Ascending aorta (tissue), 2 donors: Measurements from ENCODE around the gene FLCN. TPM values are rescaled to one million over a fixed set of nuclear protein-coding genes. Genes with fewer than 3 reads are reported as not detected.
A peak's percentile ranks its signal among the peaks of the same experiment; 100 is the strongest.

Experiments used
- DNase-seq, 2 donors: peaks; one replicate each; pipeline ENCODE4 v3.0.0-alpha.2; 2019; ENCODE audit warnings: low spot score in 2 of 2
- H3K27ac ChIP-seq, 2 donors: fragments of 200-600 bp; sonication (generic); one replicate each; pipeline ENCODE4 v1.5.1; 2016 to 2017; ENCODE audit warnings: mild to moderate bottlenecking in 1 of 2
- H3K27me3 ChIP-seq: fragments of 200-600 bp; sonication (generic); one replicate; pipeline ENCODE4 v1.5.1; 2017
- H3K36me3 ChIP-seq, 2 donors: fragments of 200-600 bp; sonication (generic); one replicate each; pipeline ENCODE4 v1.5.1; 2016
- H3K4me1 ChIP-seq, 2 donors: fragments of 200-600 bp; sonication (generic); one replicate each; pipeline ENCODE4 v1.5.1; 2016 to 2017; ENCODE audit warnings: mild to moderate bottlenecking in 1 of 2
- H3K4me3 ChIP-seq, 2 donors: fragments of 200-600 bp; sonication (generic); one replicate each; pipeline ENCODE4 v1.5.1; 2016 to 2017; ENCODE audit warnings: mild to moderate bottlenecking in 1 of 2
- H3K9me3 ChIP-seq, 2 donors: fragments of 200-600 bp; sonication (generic); one replicate each; pipeline ENCODE4 v1.5.1; 2016
- intact Hi-C: fragments of 100-400 bp; cut with DNase I; formaldehyde crosslinking; loops from one replicate; pipeline ENCODE4 v1.15.1; 2023
- total RNA-seq: library from RNA; depleted of rRNA; stranded (reverse); fragments of >200 nt; gene quantifications from one replicate; pipeline ENCODE4 v1.1.0, GENCODE V29; 2016
- TF ChIP-seq, protein P1 (sequence below), 3 experiments: fragments of 200-600 bp in 2 of 3; fragments of 450-650 bp in 1 of 3; sonication (generic) in 2 of 3; IDR thresholded peaks; one replicate each; pipeline ENCODE4 v1.5.1; 2016 to 2019; ENCODE audit warnings: antibody characterized with exemption in 3 of 3, mild to moderate bottlenecking in 1 of 3, moderate library complexity in 1 of 3

FLCN gene
- total RNA-seq, 1 donor from 2014 or later: 48.6 TPM

DNA sequence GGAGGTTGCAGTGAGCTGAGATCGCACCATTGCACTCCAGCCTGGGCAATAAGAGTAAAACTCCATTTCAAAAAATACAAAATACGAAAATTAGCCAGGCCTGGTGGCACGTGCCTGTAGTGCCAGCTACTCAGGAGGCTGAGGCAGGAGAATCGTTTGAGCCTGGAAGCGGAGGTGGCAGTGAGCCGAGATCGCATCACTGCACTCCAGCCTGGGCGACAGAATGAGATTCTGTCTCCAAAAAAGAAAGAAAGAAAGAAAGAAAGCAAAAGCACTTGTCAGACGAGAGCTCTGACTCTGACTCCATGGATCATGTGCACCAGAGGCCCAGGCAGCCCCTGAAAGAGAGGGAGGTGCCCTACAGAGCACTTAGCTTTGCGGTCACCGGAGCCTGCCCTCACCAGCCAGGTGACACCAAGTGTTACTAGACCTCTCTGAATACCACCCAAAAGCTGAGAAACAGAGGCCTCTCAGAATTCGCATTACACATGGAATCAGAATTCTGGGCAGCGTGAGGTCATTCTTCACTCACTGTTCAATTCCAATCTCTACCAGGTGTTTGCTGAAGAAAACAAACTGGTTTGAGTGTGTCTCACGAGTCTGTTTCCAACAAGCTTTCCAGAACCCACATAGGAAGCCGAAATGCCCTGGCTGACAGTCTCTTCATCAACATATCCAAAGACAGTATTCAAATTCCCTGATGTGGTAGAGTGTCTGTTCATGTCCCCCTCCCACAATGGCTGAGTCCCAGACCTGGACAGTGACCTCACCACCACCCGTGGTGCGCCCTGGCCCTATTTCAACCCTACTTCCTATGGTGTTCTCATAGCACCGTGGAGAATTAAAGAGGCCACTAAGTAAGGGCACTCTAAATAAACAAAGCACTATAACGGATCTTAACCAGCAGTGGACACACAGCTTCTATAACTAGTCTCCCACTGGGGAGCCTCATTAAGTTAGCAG lies 1.5 kb downstream of the FLCN start:
- intact Hi-C loops: loop anchor here (2.0 to 10.0 kb wide), 3 partner anchors 83 to 231 kb away; partner anchors contain the start of gene MPRIP
- H3K4me1 ChIP-seq: peaks cover 3 to 8% of the 10 kb centered on the region in 2 donors
- peak overlapping the region; percentile 81 to 96 for H3K4me3 ChIP-seq
- no peak for DNase-seq
- H3K27ac ChIP-seq: peak overlapping the region in 1 of 2 donors; percentile 86
- TF ChIP-seq, protein P1, sequence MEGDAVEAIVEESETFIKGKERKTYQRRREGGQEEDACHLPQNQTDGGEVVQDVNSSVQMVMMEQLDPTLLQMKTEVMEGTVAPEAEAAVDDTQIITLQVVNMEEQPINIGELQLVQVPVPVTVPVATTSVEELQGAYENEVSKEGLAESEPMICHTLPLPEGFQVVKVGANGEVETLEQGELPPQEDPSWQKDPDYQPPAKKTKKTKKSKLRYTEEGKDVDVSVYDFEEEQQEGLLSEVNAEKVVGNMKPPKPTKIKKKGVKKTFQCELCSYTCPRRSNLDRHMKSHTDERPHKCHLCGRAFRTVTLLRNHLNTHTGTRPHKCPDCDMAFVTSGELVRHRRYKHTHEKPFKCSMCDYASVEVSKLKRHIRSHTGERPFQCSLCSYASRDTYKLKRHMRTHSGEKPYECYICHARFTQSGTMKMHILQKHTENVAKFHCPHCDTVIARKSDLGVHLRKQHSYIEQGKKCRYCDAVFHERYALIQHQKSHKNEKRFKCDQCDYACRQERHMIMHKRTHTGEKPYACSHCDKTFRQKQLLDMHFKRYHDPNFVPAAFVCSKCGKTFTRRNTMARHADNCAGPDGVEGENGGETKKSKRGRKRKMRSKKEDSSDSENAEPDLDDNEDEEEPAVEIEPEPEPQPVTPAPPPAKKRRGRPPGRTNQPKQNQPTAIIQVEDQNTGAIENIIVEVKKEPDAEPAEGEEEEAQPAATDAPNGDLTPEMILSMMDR (IDR thresholded peaks at IDR 0.05): no peak
- peaks cover 20 to 23% of the 10 kb centered on the region in 2 donors for H3K36me3 ChIP-seq
- H3K27me3 ChIP-seq: no peaks in the 10 kb centered on the region
- no peaks in the 10 kb centered on the region for H3K9me3 ChIP-seq

DNA sequence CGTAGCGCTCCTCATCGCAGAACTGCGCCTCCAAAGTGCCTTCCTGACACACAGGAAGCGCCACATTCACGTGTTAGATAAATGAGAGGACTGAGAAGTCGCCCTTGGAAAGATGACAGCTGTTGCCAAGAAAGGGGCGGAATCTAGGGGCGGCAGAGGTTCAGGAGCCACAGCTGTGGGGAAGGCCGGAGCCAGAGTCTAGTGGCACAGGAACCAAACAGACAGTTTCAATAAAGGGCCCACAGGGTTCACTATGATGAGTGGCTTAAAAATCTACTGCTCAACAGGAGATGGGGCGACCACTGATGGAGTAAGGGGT lies 4.7 kb downstream of the FLCN start:
- no peak for DNase-seq
- TF ChIP-seq, protein P1 (IDR thresholded peaks at IDR 0.05): no peak
- H3K27me3 ChIP-seq: no peaks in the 10 kb centered on the region
- intact Hi-C loops: loop anchor here (10.0 kb wide), 1 partner anchor 227 kb away; no protein-coding TSS in a partner anchor
- no peaks in the 10 kb centered on the region for H3K9me3 ChIP-seq
- peaks cover 50 to 55% of the 10 kb centered on the region in 2 donors for H3K36me3 ChIP-seq
- H3K27ac ChIP-seq: no peak overlapping the region
- no peak overlapping the region for H3K4me3 ChIP-seq
- H3K4me1 ChIP-seq: peaks cover 2 to 3% of the 10 kb centered on the region in 2 donors

DNA sequence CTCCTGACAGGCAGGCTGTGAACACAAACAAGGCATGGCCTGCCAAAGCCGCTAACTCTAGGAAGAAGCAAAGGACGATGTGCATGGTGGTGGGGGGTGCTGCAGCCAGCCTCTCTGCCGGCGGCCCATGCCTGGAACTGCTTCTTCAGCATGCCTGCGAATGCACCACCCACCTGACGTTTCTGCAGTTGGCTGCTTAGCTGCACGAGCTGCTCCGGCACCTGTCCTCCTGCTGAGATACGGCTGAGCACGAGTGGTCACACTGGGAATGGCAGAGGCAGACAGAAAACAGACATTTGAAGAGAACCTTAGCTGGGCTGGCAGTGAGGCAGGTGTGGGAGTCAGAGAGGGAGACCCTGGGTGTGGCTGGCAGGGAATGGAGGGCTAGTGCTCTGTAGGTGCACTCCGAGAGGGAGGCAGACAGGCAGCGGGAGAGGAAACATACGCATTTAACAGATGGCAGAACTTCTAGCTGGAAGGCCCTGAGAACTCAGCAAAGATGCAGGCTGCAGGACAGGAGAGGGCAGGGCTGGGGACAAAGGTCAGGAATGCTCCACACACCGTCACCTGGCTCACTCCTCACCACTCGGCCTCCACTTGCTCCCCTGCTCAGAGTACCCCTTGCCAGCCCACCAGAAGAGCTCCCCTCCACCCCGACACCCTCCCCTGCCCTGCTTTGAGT lies 5.2 kb downstream of the FLCN start:
- H3K27me3 ChIP-seq: no peaks in the 10 kb centered on the region
- no peak for DNase-seq
- no peaks in the 10 kb centered on the region for H3K9me3 ChIP-seq
- TF ChIP-seq, protein P1 (IDR thresholded peaks at IDR 0.05): no peak
- H3K27ac ChIP-seq: no peak overlapping the region
- no peak overlapping the region for H3K4me3 ChIP-seq
- intact Hi-C loops: loop anchor here (10.0 kb wide), 1 partner anchor 227 kb away; no protein-coding TSS in a partner anchor
- peaks cover 2 to 3% of the 10 kb centered on the region in 2 donors for H3K4me1 ChIP-seq
- peaks cover 55 to 60% of the 10 kb centered on the region in 2 donors for H3K36me3 ChIP-seq

DNA sequence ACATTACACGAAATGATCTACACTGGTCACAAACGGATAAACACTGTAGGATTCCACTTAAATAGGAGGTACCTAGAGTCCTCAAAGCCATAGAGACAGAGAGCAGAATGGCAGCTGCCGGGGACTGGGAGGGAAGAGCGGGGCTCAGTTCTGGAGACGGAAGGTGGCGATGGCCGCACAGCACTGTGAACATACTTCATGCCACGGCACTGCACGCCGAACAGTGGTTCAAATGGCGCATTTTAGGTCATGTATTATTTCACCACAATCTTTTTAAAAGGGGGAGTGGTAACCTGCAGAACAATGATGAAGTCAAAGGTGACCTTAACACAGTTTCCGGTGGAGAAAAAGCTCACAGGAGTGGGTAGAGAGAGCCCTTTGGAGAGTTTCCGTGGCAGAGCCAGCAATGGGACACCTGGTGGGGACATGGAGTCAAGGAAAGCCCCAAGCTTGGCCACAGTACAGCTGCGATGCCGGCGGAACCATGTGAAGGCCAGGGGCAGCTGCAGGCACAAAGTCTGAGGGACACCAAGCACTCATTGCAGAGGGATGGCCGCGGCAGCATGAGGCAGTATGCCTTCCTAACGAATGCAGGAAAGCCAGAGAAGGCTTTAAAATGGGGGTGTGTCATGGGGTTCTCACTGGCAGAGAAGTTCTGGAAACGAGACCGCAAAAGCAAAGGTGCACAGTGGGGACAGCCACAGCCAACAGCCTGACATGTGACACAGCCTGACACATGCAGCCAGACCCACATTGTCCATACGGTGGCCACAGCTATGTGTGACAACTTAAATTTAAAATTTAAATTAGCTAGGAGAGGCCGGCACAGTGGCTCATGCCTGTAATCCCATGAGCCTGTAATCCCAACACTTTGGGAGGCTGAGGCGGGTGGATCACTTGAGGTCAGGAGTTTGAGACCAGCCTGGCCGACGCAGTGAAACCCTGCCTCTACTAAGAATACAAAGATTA lies 7.3 kb downstream of the FLCN start:
- TF ChIP-seq, protein P1 (IDR thresholded peaks at IDR 0.05): no peak
- intact Hi-C loops: loop anchor here (10.0 kb wide), 1 partner anchor 225 kb away; no protein-coding TSS in a partner anchor
- Histone ChIP-seq H3K27me3 (no peaks in the 10 kb centered on the region), H3K4me1 (no peaks in the 10 kb centered on the region), H3K36me3 (peaks cover 76 to 81% of the 10 kb centered on the region in 2 donors), H3K4me3 (no peak overlapping the region), H3K27ac (no peak overlapping the region), H3K9me3 (no peaks in the 10 kb centered on the region)
- DNase-seq: no peak
